WTC11 (cell line): ENCODE results near the gene MORC4. TPM values are rescaled to one million over a fixed set of nuclear protein-coding genes. Genes with fewer than 3 reads are reported as not detected.

Experiments used
- ATAC-seq: fragments of 200-7000 bp; cut with Tn5 transposase; 2 replicates; pipeline ENCODE4 v1.10.0; 2021; ENCODE audit warnings: mild to moderate bottlenecking, moderate library complexity
- CTCF ChIA-PET: fragments of 300-600 bp; sonication (Branson Sonifier 250); formaldehyde crosslinking; loops from one replicate; lab custom pipeline; 2021; ENCODE audit warnings: antibody characterized with exemption; lab: Charles Lee
- POLR2A ChIA-PET: fragments of 350-600 bp; sonication (Branson Sonifier 250); formaldehyde crosslinking; loops from one replicate; lab custom pipeline; 2021; ENCODE audit warnings: antibody characterized with exemption; lab: Charles Lee
- DNase-seq: peaks from one replicate; pipeline ENCODE4 v3.0.0; 2021; ENCODE audit warnings: low spot score
- H3K27ac Mint-ChIP-seq: 2 replicates; pipeline ENCODE4 v1.8.0; 2021; ENCODE audit warnings: mixed read lengths
- H3K27me3 Mint-ChIP-seq: 2 replicates; pipeline ENCODE4 v1.8.0; 2021; ENCODE audit warnings: low read depth, mild to moderate bottlenecking, moderate library complexity, mixed read lengths
- H3K36me3 Mint-ChIP-seq: 2 replicates; pipeline ENCODE4 v1.8.0; 2021; ENCODE audit warnings: mixed read lengths
- H3K4me1 Mint-ChIP-seq: 2 replicates; pipeline ENCODE4 v1.8.0; 2022; ENCODE audit warnings: mixed read lengths
- H3K4me3 Mint-ChIP-seq: 2 replicates; pipeline ENCODE4 v1.8.0; 2021; ENCODE audit warnings: mild to moderate bottlenecking, moderate library complexity, mixed read lengths
- H3K9me3 Mint-ChIP-seq: 2 replicates; pipeline ENCODE4 v1.8.0; 2021; ENCODE audit warnings: mixed read lengths
- CREM ChIP-seq: sonication (generic); formaldehyde crosslinking; IDR thresholded peaks from 2 replicates; pipeline ENCODE4 v1.8.1; 2022; ENCODE audit warnings: mild to moderate bottlenecking, missing genetic modification reagents, moderate library complexity
- FOXJ3 ChIP-seq: sonication (generic); formaldehyde crosslinking; IDR thresholded peaks from 2 replicates; pipeline ENCODE4 v1.9.0; 2021; ENCODE audit warnings: missing genetic modification reagents, mild to moderate bottlenecking, borderline replicate concordance
- FOXP1 ChIP-seq: sonication (generic); formaldehyde crosslinking; IDR thresholded peaks from 2 replicates; pipeline ENCODE4 v1.8.0; 2022; ENCODE audit warnings: missing genetic modification reagents, mild to moderate bottlenecking, moderate library complexity, borderline replicate concordance
- GABPB1 ChIP-seq: sonication (generic); formaldehyde crosslinking; IDR thresholded peaks from 2 replicates; pipeline ENCODE4 v1.8.1; 2023; ENCODE audit warnings: mild to moderate bottlenecking, missing genetic modification reagents
- GRHL2 ChIP-seq: fragments of 250-450 bp; sonication (Bioruptor Pico); IDR thresholded peaks from 2 replicates; pipeline ENCODE4 v1.8.0; 2022; ENCODE audit warnings: mild to moderate bottlenecking, moderate library complexity; ENCODE audit not compliant: insufficient replicate concordance, severe bottlenecking
- IRF2 ChIP-seq: sonication (generic); formaldehyde crosslinking; IDR thresholded peaks from 2 replicates; pipeline ENCODE4 v1.8.0; 2022; ENCODE audit warnings: low read depth, missing genetic modification reagents, borderline replicate concordance
- JUN ChIP-seq: sonication (generic); formaldehyde crosslinking; IDR thresholded peaks from 2 replicates; pipeline ENCODE4 v1.8.0; 2023; ENCODE audit warnings: mild to moderate bottlenecking, missing genetic modification reagents
- SP1 ChIP-seq: sonication (generic); formaldehyde crosslinking; conservative IDR thresholded peaks from 2 replicates; pipeline ENCODE4 v1.8.1; 2022; ENCODE audit warnings: missing genetic modification reagents
- TEAD1 ChIP-seq: sonication (generic); formaldehyde crosslinking; IDR thresholded peaks from 2 replicates; pipeline ENCODE4 v1.8.0; 2022; ENCODE audit warnings: mild to moderate bottlenecking, missing genetic modification reagents
- ZNF121 ChIP-seq: sonication (generic); formaldehyde crosslinking; IDR thresholded peaks from 2 replicates; pipeline ENCODE4 v1.8.0; 2023; ENCODE audit warnings: missing genetic modification reagents
- ZNF317 ChIP-seq: sonication (generic); formaldehyde crosslinking; IDR thresholded peaks from 2 replicates; pipeline ENCODE4 v1.8.1; 2023; ENCODE audit warnings: low read depth, mild to moderate bottlenecking, moderate library complexity, missing genetic modification reagents, borderline replicate concordance
- total RNA-seq: library from RNA; stranded (reverse); gene quantifications from 3 replicates; pipeline ENCODE4 v1.2.3, GENCODE V29; 2021
- TF ChIP-seq, protein P1 (sequence below): sonication (generic); formaldehyde crosslinking; IDR thresholded peaks from 2 replicates; pipeline ENCODE4 v1.8.1; 2022; ENCODE audit warnings: missing genetic modification reagents, borderline replicate concordance
- TF ChIP-seq, protein P2 (sequence below): fragments of 250-450 bp; sonication (Bioruptor Pico); conservative IDR thresholded peaks from 2 replicates; pipeline ENCODE4 v1.9.0; 2021; ENCODE audit warnings: mild to moderate bottlenecking
- TF ChIP-seq, protein P3 (sequence below): sonication (generic); formaldehyde crosslinking; IDR thresholded peaks from 2 replicates; pipeline ENCODE4 v1.8.0; 2022; ENCODE audit warnings: mild to moderate bottlenecking, missing genetic modification reagents
- TF ChIP-seq, protein P4 (sequence below): fragments of 250-450 bp; sonication (Bioruptor Pico); IDR thresholded peaks from 2 replicates; pipeline ENCODE4 v1.9.0; 2021; ENCODE audit warnings: mild to moderate bottlenecking
- TF ChIP-seq, protein P5 (sequence below): sonication (generic); formaldehyde crosslinking; IDR thresholded peaks from 2 replicates; pipeline ENCODE4 v1.8.0; 2023; ENCODE audit warnings: missing genetic modification reagents, mild to moderate bottlenecking, borderline replicate concordance
- TF ChIP-seq, protein P6 (sequence below): sonication (generic); formaldehyde crosslinking; IDR thresholded peaks from 2 replicates; pipeline ENCODE4 v1.8.0; 2022; ENCODE audit warnings: mild to moderate bottlenecking, missing genetic modification reagents
- TF ChIP-seq, protein P7 (sequence below): sonication (generic); formaldehyde crosslinking; IDR thresholded peaks from 2 replicates; pipeline ENCODE4 v1.8.1; 2022; ENCODE audit warnings: mild to moderate bottlenecking, moderate library complexity, missing genetic modification reagents
- TF ChIP-seq, protein P8 (sequence below): fragments of 250-450 bp; sonication (Bioruptor Pico); IDR thresholded peaks from 2 replicates; pipeline ENCODE4 v1.8.0; 2021; ENCODE audit warnings: mild to moderate bottlenecking

The MORC4 gene
- total RNA-seq, 1 experiment from 2014 or later: 4.6 TPM

DNA sequence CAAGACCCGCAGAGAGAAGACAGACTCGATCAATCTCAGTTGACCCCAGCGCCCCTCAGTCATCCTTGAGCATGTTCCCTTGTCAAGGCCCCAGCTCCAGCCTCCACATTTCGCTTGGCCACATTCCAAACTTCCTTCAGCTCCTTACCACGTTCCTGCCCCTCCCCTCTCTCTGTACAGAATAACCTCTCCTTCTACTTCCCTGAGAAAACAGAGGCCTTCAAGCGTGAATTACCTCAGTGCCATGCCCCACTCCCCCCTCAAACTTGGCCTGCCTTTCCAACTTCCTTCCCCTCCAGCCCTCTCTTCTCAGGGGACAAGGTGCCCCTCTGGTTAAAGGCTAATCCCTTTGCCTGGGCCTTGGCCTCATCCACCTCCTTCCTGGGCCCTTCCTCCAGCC lies 93.7 kb downstream of the MORC4 start:
- TF ChIP-seq IRF2 (no peak), GABPB1 (no peak), FOXP1 (no peak), ZNF317 (CRISPR knock-in tag) (no peak)
- TF ChIP-seq, protein P1, sequence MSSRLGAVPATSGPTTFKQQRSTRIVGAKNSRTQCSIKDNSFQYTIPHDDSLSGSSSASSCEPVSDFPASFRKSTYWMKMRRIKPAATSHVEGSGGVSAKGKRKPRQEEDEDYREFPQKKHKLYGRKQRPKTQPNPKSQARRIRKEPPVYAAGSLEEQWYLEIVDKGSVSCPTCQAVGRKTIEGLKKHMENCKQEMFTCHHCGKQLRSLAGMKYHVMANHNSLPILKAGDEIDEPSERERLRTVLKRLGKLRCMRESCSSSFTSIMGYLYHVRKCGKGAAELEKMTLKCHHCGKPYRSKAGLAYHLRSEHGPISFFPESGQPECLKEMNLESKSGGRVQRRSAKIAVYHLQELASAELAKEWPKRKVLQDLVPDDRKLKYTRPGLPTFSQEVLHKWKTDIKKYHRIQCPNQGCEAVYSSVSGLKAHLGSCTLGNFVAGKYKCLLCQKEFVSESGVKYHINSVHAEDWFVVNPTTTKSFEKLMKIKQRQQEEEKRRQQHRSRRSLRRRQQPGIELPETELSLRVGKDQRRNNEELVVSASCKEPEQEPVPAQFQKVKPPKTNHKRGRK (CRISPR knock-in tag): no peak
- TF ChIP-seq, protein P2, sequence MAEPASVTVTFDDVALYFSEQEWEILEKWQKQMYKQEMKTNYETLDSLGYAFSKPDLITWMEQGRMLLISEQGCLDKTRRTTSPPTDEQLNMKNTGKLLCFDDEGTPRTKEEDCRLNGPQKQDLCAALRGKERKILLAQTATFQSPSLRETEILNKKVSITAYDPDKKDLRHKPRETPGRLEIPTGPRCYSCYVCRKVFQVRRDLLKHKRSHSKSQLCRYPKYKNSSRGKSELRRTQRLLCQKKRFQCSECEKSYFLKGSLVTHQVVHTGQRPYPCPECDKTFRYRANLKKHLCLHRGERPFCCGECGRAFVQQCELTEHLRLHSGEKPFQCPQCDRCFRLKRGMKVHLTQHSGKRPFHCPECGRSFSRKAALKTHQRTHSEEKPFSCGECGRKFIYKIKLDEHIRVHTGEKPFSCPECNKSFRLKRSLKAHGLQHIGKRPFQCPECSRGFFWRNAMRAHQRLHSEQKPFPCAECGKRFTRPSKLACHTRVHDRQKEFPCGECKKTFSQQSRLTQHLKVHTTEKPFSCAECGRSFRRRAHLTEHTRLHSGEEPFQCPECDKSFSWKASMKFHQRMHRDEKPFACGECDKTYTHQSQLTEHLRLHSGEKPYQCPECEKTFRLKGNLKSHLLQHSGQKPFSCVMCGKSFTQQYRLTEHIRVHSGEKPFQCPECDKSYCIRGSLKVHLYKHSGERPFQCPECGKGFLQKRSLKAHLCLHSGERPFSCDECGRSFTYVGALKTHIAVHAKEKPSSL (CRISPR knock-in tag): no peak
- TF ChIP-seq, protein P3, sequence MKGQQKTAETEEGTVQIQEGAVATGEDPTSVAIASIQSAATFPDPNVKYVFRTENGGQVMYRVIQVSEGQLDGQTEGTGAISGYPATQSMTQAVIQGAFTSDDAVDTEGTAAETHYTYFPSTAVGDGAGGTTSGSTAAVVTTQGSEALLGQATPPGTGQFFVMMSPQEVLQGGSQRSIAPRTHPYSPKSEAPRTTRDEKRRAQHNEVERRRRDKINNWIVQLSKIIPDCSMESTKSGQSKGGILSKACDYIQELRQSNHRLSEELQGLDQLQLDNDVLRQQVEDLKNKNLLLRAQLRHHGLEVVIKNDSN (CRISPR knock-in tag): no peak
- TF ChIP-seq, protein P4, sequence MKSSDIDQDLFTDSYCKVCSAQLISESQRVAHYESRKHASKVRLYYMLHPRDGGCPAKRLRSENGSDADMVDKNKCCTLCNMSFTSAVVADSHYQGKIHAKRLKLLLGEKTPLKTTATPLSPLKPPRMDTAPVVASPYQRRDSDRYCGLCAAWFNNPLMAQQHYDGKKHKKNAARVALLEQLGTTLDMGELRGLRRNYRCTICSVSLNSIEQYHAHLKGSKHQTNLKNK (CRISPR knock-in tag): no peak
- TF ChIP-seq, protein P5, sequence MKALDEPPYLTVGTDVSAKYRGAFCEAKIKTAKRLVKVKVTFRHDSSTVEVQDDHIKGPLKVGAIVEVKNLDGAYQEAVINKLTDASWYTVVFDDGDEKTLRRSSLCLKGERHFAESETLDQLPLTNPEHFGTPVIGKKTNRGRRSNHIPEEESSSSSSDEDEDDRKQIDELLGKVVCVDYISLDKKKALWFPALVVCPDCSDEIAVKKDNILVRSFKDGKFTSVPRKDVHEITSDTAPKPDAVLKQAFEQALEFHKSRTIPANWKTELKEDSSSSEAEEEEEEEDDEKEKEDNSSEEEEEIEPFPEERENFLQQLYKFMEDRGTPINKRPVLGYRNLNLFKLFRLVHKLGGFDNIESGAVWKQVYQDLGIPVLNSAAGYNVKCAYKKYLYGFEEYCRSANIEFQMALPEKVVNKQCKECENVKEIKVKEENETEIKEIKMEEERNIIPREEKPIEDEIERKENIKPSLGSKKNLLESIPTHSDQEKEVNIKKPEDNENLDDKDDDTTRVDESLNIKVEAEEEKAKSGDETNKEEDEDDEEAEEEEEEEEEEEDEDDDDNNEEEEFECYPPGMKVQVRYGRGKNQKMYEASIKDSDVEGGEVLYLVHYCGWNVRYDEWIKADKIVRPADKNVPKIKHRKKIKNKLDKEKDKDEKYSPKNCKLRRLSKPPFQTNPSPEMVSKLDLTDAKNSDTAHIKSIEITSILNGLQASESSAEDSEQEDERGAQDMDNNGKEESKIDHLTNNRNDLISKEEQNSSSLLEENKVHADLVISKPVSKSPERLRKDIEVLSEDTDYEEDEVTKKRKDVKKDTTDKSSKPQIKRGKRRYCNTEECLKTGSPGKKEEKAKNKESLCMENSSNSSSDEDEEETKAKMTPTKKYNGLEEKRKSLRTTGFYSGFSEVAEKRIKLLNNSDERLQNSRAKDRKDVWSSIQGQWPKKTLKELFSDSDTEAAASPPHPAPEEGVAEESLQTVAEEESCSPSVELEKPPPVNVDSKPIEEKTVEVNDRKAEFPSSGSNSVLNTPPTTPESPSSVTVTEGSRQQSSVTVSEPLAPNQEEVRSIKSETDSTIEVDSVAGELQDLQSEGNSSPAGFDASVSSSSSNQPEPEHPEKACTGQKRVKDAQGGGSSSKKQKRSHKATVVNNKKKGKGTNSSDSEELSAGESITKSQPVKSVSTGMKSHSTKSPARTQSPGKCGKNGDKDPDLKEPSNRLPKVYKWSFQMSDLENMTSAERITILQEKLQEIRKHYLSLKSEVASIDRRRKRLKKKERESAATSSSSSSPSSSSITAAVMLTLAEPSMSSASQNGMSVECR (CRISPR knock-in tag): no peak
- CTCF ChIA-PET: interaction anchor here (1.4 kb wide), 1 partner anchor 12 kb away, joined by 5 read pairs; no protein-coding TSS in a partner anchor
- H3K4me1 Mint-ChIP-seq: no peaks in the 10 kb centered on the region
- POLR2A ChIA-PET: no interaction called here
- H3K27me3 Mint-ChIP-seq: no peaks in the 10 kb centered on the region
- H3K4me3 Mint-ChIP-seq: no peak overlapping the region
- H3K9me3 Mint-ChIP-seq: no peaks in the 10 kb centered on the region
- ATAC-seq: no peak
- H3K36me3 Mint-ChIP-seq: no peaks in the 10 kb centered on the region
- DNase-seq: no peak
- no peak overlapping the region for H3K27ac Mint-ChIP-seq

DNA sequence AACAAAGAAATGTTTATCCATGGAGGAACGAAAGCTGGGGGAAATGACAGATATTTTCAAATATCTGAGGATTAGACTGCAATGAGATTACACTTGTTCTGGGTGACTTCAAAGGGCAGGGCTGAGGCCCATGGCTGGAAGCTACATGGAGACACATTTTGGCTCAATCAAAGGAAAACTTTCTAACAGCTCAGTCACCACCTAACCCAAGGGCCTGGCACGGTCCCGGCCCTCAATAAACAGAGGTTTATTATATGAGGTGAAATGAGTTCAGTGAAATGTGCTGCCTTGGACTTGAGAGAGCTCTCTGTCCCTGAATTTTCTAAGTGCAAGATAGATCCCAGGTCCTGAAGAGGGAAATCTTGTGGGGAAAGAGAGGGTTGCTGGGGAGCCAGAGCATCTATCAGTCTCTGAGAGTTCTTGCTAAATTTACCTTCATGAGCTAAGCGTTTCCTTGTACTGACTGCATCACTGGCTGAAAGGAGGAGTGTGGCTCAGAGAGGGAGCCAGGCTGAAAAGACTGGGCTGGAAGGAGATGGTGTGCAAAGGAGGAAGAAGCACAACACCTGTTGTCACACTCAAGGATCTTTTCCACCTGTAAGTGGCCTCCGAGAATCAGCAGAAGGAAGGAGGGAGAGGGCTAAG lies 94.8 kb downstream of the MORC4 start:
- DNase-seq (no peak), ATAC-seq (no peak)
- no peaks in the 10 kb centered on the region for H3K27me3 Mint-ChIP-seq
- H3K27ac Mint-ChIP-seq: no peak overlapping the region
- ChIA-PET CTCF (no interaction called here), POLR2A (no interaction called here)
- H3K4me3 Mint-ChIP-seq: no peak overlapping the region
- no peaks in the 10 kb centered on the region for H3K9me3 Mint-ChIP-seq
- no peaks in the 10 kb centered on the region for H3K4me1 Mint-ChIP-seq
- TF ChIP-seq JUN (CRISPR knock-in tag): no peak
- no peak for TF ChIP-seq FOXJ3 (CRISPR knock-in tag)
- TF ChIP-seq, protein P1 (CRISPR knock-in tag): no peak
- TF ChIP-seq SP1 (CRISPR knock-in tag): no peak
- TF ChIP-seq GABPB1: no peak
- TF ChIP-seq CREM (CRISPR knock-in tag): no peak
- no peak for TF ChIP-seq TEAD1 (CRISPR knock-in tag)
- TF ChIP-seq, protein P6, sequence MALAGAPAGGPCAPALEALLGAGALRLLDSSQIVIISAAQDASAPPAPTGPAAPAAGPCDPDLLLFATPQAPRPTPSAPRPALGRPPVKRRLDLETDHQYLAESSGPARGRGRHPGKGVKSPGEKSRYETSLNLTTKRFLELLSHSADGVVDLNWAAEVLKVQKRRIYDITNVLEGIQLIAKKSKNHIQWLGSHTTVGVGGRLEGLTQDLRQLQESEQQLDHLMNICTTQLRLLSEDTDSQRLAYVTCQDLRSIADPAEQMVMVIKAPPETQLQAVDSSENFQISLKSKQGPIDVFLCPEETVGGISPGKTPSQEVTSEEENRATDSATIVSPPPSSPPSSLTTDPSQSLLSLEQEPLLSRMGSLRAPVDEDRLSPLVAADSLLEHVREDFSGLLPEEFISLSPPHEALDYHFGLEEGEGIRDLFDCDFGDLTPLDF: no peak
- TF ChIP-seq, protein P7, sequence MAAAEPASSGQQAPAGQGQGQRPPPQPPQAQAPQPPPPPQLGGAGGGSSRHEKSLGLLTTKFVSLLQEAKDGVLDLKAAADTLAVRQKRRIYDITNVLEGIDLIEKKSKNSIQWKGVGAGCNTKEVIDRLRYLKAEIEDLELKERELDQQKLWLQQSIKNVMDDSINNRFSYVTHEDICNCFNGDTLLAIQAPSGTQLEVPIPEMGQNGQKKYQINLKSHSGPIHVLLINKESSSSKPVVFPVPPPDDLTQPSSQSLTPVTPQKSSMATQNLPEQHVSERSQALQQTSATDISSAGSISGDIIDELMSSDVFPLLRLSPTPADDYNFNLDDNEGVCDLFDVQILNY (CRISPR knock-in tag): no peak
- TF ChIP-seq GRHL2 (CRISPR knock-in tag): no peak
- TF ChIP-seq ZNF121 (CRISPR knock-in tag): no peak
- TF ChIP-seq, protein P8, sequence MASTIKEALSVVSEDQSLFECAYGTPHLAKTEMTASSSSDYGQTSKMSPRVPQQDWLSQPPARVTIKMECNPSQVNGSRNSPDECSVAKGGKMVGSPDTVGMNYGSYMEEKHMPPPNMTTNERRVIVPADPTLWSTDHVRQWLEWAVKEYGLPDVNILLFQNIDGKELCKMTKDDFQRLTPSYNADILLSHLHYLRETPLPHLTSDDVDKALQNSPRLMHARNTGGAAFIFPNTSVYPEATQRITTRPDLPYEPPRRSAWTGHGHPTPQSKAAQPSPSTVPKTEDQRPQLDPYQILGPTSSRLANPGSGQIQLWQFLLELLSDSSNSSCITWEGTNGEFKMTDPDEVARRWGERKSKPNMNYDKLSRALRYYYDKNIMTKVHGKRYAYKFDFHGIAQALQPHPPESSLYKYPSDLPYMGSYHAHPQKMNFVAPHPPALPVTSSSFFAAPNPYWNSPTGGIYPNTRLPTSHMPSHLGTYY (CRISPR knock-in tag): no peak
- H3K36me3 Mint-ChIP-seq: no peaks in the 10 kb centered on the region
